ENCODE data around the gene FEN1. TPM values are rescaled to one million over a fixed set of nuclear protein-coding genes. Genes with fewer than 3 reads are reported as not detected.
A peak's percentile ranks its signal among the peaks of the same experiment; 100 is the strongest.

FEN1 gene
- total and polyA plus RNA-seq, 2 experiments from 2014 or later, result 13.5 to 39.2 TPM

- H3K4me3 ChIP-seq, result no peak overlapping the region
- H3K9me3 ChIP-seq (ENCODE audit: low read depth), result no peaks in the 10 kb centered on the region
- H3K36me3 ChIP-seq, result peaks cover 51% of the 10 kb centered on the region
- no peaks in the 10 kb centered on the region for H3K27me3 ChIP-seq
- no peak overlapping the region for H3K27ac ChIP-seq
- no peaks in the 10 kb centered on the region for H3K4me1 ChIP-seq (ENCODE audit: low read depth)
- no peak for TF ChIP-seq CTCF (IDR thresholded peaks at IDR 0.05; ENCODE audit: low read depth, low read length)
- DNase-seq (ENCODE audit: low read depth in 1 of 2, low spot score in 1 of 2), result peak in 1 of 2 donors; percentile 82
Observed at GRCh38 chr11:61803889-61804647, 11.4 kb downstream of the FEN1 start.

DNA sequence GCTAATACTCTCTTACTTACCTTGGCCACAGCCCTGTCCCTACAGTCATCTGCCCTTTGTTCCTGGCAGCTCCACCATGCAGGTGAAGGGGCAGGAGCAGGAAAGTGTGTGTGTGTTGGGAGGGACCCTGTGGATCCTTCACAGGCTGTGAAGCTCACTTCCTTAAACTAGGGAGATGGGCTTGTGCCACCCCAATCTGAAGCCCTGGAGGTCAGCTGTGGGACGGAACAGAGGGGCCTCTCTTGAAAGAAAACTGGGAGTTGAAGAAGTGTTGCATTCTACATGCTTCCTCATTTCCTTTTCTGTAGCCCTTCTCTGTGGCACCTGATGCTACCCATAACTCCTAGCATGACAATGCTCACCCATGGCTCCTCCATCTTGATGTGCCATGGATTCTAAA is 12.4 kb downstream of the FEN1 start:
- Histone ChIP-seq H3K27ac (no peak overlapping the region), H3K4me1 (ENCODE audit: low read depth) (no peaks in the 10 kb centered on the region), H3K4me3 (no peak overlapping the region), H3K9me3 (ENCODE audit: low read depth) (no peaks in the 10 kb centered on the region), H3K36me3 (peaks cover 61% of the 10 kb centered on the region), H3K27me3 (no peaks in the 10 kb centered on the region)
- TF ChIP-seq CTCF (IDR thresholded peaks at IDR 0.05; ENCODE audit: low read depth, low read length), result no peak
- DNase-seq (ENCODE audit: low read depth in 1 of 2, low spot score in 1 of 2), result no peak

- no peak overlapping the region for H3K4me3 ChIP-seq
- H3K9me3 ChIP-seq (ENCODE audit: low read depth), result no peaks in the 10 kb centered on the region
- H3K27me3 ChIP-seq, result no peaks in the 10 kb centered on the region
- no peak overlapping the region for H3K27ac ChIP-seq
- no peaks in the 10 kb centered on the region for H3K4me1 ChIP-seq (ENCODE audit: low read depth)
- no peak for DNase-seq (ENCODE audit: low read depth in 1 of 2, low spot score in 1 of 2)
- TF ChIP-seq CTCF (IDR thresholded peaks at IDR 0.05; ENCODE audit: low read depth, low read length), result no peak
- H3K36me3 ChIP-seq, result peaks cover 73% of the 10 kb centered on the region
Observed at GRCh38 chr11:61806785-61807184, 14.1 kb downstream of the FEN1 start.

- Histone ChIP-seq H3K27me3 (no peaks in the 10 kb centered on the region), H3K27ac (no peak overlapping the region), H3K4me3 (no peak overlapping the region), H3K9me3 (ENCODE audit: low read depth) (no peaks in the 10 kb centered on the region), H3K36me3 (peaks cover 56% of the 10 kb centered on the region), H3K4me1 (ENCODE audit: low read depth) (peaks cover 3% of the 10 kb centered on the region)
- no peak for DNase-seq (ENCODE audit: low read depth in 1 of 2, low spot score in 1 of 2)
- no peak for TF ChIP-seq CTCF (IDR thresholded peaks at IDR 0.05; ENCODE audit: low read depth, low read length)
Observed at GRCh38 chr11:61810671-61811175, 18.0 kb downstream of the FEN1 start.

- no peaks in the 10 kb centered on the region for H3K27me3 ChIP-seq
- no peak for TF ChIP-seq CTCF (IDR thresholded peaks at IDR 0.05; ENCODE audit: low read depth, low read length)
- no peak for DNase-seq (ENCODE audit: low read depth in 1 of 2, low spot score in 1 of 2)
- no peak overlapping the region for H3K4me3 ChIP-seq
- no peaks in the 10 kb centered on the region for H3K9me3 ChIP-seq (ENCODE audit: low read depth)
- H3K36me3 ChIP-seq, result peaks cover 53% of the 10 kb centered on the region
- no peak overlapping the region for H3K27ac ChIP-seq
- peaks cover 3% of the 10 kb centered on the region for H3K4me1 ChIP-seq (ENCODE audit: low read depth)
Observed at GRCh38 chr11:61811831-61812230, 19.1 kb downstream of the FEN1 start.

All from cardiac muscle cell (in vitro differentiated cells and primary cell).